ENCODE measurements around the gene SCG2.

The SCG2 gene, protein sequence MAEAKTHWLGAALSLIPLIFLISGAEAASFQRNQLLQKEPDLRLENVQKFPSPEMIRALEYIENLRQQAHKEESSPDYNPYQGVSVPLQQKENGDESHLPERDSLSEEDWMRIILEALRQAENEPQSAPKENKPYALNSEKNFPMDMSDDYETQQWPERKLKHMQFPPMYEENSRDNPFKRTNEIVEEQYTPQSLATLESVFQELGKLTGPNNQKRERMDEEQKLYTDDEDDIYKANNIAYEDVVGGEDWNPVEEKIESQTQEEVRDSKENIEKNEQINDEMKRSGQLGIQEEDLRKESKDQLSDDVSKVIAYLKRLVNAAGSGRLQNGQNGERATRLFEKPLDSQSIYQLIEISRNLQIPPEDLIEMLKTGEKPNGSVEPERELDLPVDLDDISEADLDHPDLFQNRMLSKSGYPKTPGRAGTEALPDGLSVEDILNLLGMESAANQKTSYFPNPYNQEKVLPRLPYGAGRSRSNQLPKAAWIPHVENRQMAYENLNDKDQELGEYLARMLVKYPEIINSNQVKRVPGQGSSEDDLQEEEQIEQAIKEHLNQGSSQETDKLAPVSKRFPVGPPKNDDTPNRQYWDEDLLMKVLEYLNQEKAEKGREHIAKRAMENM

DNA sequence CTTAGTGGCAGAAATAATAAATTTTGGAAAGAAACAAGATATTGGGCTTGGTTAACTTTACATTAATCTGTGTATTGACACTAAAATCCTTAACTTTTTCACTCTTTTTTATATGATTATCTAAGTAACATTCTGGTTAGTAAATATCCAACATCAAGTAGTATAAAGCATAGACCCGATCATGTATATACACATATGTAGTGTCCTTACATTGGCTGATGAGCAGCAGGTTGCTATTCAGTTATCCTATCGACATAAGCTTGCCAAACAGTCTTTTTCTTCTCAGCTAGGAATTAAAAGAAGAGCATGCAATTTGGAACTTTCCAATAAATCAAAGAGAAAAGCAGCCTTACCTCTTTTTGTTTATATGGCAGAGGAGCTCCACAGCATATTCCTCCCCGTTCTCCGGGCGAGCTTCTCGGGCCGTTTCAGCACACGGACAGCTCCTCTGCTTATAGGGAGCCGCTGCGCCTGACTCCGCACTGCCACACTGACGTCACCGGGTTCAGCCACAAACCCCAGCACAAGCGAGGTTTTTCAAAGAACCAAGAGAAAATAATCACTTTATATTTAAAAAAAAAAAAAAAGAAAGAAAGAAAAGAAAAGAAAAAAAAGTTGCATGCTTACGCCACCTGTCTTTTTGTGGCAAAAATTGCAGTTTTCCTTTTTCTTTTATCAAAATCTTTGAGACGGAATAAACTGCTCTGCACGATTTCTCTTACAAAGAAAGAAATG, at the start of gene SCG2:
TSS of gene SCG2 (minus strand) at position 430 of the 735 bp plus-strand sequence. CDS start 3,079 bp downstream, outside the sequence.
- DNase-seq (ENCODE audit: low spot score) = peak; percentile 86

DNA sequence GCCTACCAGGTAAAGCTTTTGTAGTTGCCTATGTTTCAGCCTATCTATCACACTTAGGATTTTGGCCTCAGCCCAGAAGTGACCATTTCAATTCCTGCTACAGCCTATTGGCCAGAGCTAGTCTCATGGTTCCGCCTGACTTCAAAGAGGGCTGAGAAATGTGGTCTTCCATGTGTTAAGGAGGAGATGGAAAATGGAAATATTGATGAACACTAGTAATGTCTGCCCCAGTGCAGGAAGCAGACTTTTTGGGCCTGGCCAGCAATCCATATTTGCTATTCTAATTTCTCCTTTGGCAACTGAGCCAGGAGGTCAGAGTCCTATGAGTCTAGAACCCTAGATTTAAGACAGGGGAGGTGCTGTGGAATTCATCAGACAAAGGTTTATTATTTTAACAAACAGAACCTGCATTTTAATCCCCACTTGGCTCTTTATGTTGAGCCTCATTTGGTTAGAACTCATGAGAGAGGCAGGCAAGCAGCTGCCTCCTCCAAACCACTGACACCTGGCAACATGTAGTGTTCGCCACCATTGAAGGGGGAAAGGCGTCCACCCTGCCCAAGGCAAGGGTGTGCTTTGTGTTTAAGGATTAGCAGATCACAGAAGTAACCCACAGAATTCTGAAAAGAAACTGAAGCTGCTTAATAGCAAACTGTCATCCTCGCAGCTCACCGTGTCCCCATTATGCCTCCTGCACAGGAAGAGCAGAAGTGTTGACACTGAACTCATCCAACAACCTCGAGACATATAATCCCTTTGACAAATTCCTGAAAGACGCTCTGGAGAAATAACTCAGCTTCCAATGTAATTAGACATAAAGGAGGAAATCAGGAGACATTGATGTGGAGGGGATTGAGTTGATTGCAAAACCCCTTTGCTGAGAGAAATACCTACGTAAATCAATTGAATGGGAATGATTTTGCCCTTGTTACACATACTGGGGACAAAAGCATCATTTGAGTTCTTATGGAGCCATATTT, 47.7 kb upstream of the SCG2 start:
- DNase-seq (ENCODE audit: low spot score) = no peak

DNA sequence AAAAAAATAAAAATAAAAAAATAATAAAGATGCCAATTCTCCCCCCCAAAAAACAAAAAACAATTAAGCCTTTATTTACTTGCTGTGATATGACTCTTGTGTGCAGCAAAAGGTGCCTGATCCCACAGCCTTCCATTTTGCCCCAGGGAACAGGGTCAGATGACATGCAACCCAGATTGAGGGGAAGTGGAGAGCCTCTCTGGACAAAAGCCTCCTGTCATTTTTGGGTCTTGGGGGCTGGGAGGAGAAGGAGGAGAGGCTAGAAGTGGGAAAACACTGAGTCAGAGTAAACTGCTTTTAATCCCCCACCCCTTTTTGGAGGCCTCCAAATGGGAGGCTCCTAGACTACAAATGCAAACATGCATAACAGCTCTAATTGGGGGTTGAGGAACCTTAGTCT, 46.6 kb upstream of the SCG2 start:
- DNase-seq (ENCODE audit: low spot score) = no peak

DNA sequence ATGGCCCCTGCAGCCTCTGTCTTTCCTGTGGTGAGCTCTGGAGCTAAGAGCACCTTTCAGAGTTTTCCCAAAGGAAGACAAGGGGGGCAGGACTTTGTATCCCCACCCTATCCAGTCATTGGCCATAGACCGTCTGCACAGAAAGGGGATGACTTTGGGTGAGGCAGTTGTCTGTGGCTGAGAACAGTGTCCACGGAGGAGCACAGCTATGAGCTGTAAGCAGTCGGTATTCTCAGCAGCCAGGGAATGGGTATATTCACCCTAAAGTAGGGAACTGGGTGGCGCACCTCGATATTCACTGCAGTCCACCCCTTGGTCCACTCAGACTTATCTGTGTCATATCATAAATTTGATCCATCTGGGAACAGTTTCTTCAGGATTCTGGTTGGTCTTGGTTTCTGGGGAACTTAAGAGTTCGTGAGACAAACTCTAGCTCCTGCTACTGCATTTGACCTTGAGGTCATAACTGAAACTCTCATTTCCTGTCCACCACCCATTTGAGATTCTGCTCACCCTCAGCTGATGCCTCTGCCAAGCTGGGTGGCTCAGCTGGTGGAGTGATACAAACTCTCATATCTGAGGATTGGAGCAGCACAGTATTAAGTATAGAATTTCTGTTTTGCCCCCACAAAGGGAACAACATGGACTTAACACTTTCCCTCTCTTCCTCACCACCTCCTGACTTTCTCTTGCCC, 45.2 kb upstream of the SCG2 start:
- DNase-seq (ENCODE audit: low spot score) = no peak

DNA sequence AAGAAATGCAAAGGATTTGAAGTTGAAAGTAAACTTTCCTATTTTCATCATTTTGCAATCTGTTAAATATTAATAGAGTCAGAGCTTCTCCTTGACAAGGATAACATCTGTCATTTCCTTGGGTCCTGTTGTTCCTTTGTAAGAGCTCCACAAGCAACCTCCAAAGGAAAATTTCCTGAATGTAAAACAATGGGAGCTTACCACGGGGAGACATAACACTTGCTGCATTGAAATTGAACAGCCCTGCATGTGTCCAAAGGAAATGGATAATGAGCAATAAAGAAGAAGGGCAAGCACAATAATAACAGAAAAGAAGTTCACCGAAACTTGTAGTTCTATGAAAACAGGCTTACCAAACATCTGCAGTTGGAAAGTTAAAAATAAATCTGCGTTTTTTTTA, 42.0 kb upstream of the SCG2 start:
- DNase-seq (ENCODE audit: low spot score) = no peak

DNA sequence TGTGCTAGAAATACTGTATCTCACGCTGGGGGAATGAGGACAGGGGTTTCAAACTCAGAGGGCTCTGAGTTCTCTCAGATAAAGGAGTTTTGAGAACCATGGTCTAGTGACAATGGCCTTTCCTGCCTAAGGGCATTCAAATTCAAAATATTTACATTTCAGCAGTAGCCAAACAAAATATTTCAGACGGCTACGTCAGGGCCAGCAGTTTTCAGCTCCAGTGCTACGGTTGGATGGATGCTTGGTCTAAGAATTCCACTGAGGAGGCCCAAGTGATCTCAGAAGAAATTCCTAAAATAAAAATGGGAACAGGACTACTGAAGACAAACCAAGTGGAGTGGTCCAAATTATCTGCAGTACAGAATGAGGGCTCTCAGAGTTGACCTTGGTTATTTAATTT, 41.1 kb upstream of the SCG2 start:
- DNase-seq (ENCODE audit: low spot score) = no peak

DNA sequence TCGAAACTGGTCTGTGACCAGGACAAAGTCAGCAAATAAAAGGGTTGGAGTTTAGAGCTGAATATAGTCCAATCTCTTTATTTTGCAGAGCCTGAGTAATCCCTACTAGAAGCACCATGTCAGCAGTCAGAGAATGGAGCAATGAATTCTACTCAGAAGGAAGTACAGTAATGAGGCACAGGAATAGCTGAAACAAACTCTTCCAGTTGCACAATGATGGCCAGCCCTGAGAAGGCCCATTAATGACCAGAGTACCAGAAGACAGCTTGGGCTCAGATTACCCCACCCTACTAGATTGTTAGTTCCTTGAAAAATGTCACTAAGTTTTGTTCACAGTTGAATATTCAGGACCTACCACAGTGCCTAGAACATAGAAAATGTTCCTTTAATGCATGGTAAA, 40.3 kb upstream of the SCG2 start:
- no peak for DNase-seq (ENCODE audit: low spot score)

DNA sequence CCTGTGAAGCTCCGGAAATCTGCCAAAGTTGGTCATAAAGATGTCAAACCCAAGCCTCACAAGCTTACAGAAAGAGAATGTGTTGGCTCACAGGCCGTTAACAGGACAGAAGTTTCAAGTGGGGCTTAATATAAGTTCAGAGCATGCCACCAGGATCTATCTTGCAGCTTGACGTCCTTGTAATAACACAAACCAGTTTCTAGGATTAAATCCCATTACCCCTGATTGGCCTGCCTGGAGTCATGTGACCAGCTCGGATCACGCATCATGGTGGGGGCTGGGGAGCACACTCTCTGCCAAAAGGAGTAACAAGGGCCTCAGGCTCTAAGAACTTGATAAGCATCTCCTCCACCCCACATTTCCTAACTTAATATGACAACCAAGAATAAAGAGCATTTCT, 38.9 kb upstream of the SCG2 start:
- DNase-seq (ENCODE audit: low spot score) = no peak

DNA sequence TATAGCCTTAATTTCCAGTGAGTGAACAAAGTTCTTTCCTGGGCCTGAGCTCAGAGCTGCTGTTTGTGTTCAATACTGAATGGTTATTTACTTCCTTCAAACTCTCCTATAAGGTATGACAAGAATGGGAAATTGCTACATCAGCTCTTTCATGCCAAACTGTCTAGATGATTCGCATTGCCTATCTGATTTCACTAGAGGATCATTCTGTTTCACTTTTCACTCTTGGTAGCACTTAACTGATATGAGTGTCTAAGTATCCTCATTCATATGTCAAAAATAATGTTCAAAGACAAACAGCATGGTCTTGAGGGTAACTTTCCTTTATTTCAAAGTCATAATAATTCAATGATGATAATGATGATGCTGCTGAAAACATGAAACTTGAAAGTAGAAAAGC, 32.9 kb upstream of the SCG2 start:
- no peak for DNase-seq (ENCODE audit: low spot score)

DNA sequence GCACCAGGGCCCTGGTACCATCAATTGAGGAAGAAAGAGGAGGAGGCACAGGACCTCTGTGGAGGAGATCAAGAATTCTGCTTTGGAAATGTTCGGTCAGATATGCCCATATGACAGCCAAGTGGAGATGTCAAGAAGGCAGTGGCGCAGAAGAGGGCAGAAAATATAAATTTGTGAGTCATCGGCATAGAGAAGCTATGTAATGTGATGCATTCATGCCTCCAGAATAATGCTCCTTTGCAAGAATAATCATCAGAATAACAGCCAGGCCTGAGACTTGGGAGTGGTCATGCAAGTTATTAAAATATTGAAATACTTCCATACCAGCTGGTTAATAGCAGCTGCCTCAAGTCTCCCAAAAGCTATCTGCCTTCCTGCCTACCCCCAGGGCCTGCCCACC, 32.1 kb upstream of the SCG2 start:
- DNase-seq (ENCODE audit: low spot score) = no peak

DNA sequence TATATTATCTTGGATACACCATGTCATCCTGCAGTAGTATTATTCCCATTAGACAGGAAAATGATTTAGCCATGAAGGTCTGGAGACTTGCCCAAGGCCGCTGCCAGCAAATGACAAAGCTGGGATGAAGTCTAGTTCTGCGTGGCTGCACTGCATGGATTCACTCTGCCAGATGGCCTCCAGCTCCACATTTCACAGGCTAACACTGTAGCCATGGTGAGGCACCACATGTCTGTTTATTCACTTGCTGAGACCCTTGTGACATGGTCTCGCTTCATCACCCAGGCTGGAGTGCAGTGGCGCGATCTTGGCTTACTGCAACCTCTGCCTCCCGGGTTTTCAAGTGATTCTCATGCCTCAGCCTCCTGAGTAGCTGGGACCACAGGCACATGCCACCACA, 31.5 kb upstream of the SCG2 start:
- no peak for DNase-seq (ENCODE audit: low spot score)

DNA sequence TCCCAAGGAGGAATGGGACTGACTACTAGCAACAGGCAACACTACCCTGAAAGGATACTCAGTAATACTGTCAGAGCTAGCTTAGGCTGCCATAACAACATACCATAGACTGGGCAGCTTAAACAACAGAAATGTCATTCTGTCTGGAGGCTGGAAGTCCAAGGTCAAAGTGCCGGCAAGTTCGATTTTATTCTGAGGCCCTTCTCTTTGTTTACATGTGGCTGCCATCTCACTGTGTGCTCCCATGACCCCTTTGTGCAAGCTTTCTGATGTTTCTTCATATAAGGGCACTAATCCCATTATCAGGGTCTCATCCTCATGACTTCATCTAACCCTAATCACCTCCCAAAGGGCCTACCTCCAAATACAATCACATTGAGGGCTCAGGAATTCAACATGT, 30.7 kb upstream of the SCG2 start:
- no peak for DNase-seq (ENCODE audit: low spot score)

DNA sequence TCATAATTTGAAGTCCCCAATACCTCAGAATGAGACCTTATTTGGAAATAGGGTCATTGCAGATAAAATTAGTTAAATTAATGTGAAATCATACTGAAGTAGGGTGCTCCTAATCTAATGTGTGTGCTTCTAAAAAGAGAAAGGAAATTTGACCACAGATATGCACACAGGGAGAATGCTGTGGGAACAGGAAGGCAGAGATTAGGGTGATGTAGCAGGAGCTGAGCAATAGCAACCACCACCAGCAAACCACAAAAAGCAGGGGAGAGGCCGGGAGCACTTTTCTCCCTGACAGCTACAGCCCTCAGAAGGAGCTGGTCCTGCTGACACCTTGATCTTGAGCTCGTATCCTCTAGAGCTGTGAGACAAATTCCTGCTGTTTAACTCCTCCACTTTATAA, 24.6 kb upstream of the SCG2 start:
- DNase-seq (ENCODE audit: low spot score) = no peak

DNA sequence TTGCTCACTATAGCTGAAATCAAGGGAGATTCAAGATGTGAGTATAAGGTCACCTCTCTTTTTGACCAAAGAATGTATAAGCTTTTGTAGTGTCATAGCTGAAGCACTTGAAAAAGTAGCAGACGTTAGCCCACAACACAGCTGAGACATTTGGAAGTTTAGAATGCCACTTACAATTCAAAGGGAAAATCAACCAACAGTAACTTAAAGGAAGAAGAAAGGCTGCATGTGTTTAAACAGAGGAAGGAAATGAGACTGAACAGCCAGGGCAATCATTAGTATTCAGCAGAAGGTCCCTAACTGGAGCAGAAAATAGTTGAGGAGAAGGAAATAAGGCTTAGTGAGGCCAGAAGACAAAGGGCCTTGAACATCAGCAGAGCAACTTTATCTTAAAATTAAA, 23.5 kb upstream of the SCG2 start:
- DNase-seq (ENCODE audit: low spot score) = no peak

DNA sequence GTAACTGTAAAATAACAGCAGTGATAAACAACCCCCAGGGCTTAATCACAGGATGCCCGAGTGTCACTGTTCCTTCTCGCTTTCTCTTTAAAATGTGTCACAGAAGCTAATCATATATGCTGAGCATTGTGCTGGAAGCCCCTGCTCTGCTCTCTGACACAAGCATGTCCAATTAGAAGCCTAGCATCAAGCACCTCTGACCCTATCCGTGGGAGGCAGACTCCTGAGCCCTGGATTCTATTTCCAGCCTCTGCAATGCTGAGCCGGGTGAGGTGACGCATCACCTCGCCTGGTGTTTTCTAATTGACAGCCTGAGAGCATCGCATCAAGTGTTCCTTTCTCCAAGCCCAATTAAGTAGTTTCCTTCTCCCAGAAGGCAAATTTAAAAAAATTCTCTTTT, 19.7 kb upstream of the SCG2 start:
- DNase-seq (ENCODE audit: low spot score) = no peak

DNA sequence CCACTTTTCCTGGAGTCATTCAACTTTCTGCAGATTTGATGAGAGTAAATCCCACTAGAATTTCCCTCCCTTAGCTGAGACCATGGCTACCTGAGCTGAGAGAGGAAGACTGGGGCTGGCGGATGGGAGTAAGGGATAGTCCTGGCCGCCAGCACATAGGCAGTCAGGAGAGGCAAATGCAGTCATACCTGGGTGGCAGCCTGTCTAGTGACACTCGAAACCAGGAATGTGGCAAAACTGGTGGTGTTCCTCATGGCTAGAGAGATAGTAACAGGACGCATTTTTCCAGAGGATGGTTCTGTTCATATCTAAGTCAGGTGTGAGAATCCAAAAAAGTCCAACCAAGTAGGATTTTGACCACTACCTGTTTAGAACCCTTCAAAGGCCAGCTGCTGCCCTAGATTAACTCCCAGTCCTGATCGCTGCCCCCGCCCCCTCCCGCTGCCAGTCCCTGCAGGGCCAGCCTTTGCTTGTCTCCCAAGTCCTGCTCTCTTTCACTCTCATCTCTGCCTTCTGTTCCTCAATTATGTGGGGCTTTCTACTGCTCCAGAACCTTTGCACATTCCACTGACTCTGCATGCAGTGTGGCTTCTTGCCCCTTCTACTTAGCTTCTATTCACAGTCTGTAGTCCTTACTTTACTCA, 17.4 kb upstream of the SCG2 start:
- no peak for DNase-seq (ENCODE audit: low spot score)

DNA sequence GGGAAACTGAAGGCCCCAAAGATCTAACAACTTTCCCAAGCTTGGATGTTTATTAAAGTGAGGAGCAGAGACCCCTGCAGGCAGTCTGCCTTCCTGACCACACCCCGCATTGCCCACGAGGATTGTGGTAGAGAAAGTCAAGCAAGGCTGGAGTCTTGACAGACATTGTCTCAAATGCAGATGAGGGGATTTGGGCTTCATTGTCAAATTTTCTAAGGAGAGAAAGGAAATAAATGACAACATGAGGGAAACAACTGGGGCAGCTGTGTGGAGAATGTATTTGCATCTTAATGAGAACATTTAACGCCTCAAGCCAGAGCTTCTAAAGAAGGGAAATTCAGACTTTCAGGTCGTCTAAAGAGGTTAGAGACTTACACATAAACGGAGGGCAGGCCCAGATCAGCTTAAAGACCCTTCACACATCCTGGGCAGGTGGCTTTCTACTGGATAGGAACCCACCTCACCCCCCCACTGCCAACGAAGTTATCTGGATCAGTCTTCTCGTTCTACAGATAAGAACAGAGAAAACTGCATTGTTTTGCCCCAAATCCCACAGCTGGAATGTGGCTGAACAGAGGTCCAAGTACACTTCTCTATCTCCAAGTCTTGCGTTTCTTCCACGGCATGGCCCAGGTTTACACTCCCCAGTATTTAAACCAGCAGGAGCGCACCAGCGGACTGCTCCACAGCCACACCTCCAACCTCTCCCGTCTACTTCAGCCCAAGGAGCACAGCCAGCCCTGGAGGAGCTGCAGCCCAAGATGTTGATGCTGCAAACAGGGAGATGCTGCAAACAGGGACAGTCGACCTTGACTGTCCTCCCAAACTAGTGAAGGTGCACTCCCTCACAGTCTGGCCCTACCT, 16.2 kb upstream of the SCG2 start:
- no peak for DNase-seq (ENCODE audit: low spot score)

DNA sequence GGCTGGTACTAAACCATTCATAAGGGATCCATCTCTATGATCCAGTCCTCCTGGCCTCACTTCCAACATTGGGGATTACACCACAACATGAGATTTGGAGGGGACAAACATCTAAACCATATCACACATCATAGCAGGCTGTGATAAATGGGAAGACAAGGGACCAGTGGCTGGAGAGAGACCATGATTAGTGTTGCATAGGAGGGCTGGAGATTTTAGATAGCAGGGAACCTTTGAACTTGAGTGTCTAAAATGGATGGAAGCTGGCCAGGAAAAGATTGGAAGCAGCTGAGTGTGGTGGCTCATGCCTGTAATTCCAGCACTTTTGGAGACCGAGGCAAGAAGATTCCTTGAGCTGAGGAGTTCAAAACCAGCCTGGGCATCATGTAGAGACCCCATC, 12.4 kb upstream of the SCG2 start:
- DNase-seq (ENCODE audit: low spot score) = no peak

DNA sequence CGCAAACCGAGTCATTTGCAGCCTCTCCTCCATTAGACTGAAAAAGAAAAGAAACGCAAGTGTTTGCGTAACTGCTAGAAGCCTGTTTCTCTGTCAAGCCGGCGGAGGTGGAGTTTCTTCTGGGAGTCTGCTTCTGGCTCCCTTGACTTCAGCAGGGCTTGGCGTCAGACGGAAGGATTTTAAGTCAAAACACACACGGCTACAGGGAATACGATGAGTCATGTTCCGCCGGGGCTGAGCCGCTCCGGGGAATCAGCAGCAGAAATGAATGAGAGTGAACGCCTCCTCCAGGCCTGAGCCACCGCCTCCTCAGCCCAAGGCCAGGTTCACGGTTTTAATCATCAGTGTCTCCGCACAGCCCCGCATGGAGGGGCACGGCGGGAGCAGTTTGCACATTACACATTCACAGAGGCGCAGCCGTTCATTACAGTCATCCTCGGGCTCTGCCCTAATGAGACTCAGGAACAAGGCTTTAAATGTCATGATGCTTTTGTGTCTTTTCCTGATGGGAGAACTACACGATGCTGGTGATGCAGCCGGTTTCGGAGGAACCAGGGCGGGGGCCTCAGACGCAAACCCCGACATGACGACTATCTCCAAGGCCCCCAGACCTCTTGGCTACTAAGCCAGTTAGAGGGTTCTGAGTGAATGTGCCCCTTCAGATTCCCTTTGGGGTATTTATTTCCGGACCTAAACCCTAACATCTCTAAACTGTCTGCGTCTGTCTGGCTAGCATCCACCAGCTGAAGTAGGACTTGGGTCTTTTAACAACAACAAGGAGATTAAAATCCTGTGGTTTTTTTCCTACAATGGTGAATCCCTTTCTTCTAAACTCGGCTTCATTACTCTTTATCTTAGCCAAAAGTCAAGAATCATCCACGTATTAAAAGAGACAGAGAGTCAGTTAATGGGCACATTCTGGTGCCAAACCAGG, 11.1 kb upstream of the SCG2 start:
- DNase-seq (ENCODE audit: low spot score) = peak; percentile 86

Data from Ammon's horn (tissue), 1 donor.